HG03103 (cell line): ENCODE data around the gene TMEM92.
"Not testable (repeated sequence)": the region's sequence is repeated elsewhere in the genome, so short reads cannot be mapped to it uniquely, and the experiment has no call there.

Source experiments
- ATAC-seq: cut with Tn5 transposase; IDR thresholded peaks from one replicate; pipeline ENCODE4 v1.9.1; 2021; ENCODE audit warnings: low read depth; ENCODE audit not compliant: unreplicated experiment

TMEM92 gene

GRCh38 chr17:50297407-50297865 is 23.2 kb downstream of the TMEM92 start:
- ATAC-seq: no peak

GRCh38 chr17:50298018-50298417 is 23.8 kb downstream of the TMEM92 start:
- ATAC-seq: no peak

- no peak for ATAC-seq
Measured at GRCh38 chr17:50299776-50300175, 25.5 kb downstream of the TMEM92 start.

GRCh38 chr17:50300824-50301223 is 26.6 kb downstream of the TMEM92 start:
- ATAC-seq: not testable (repeated sequence)

GRCh38 chr17:50301891-50302584 is 27.8 kb downstream of the TMEM92 start:
- no peak for ATAC-seq

- no peak for ATAC-seq
Measured at GRCh38 chr17:50303051-50303450, 28.8 kb downstream of the TMEM92 start.

GRCh38 chr17:50303596-50303995 is 29.3 kb downstream of the TMEM92 start:
- no peak for ATAC-seq

GRCh38 chr17:50304781-50305404 is 30.6 kb downstream of the TMEM92 start:
- ATAC-seq: no peak

GRCh38 chr17:50307654-50308053 is 33.4 kb downstream of the TMEM92 start:
- ATAC-seq: no peak

- no peak for ATAC-seq
Measured at GRCh38 chr17:50308666-50309065, 34.4 kb downstream of the TMEM92 start.

- no peak for ATAC-seq
Measured at GRCh38 chr17:50310455-50311111, 36.3 kb downstream of the TMEM92 start.

GRCh38 chr17:50311112-50311460 is 36.8 kb downstream of the TMEM92 start:
- ATAC-seq: no peak

- ATAC-seq: no peak
Measured at GRCh38 chr17:50311483-50311882, 37.2 kb downstream of the TMEM92 start.

GRCh38 chr17:50312308-50312707 is 38.0 kb downstream of the TMEM92 start:
- ATAC-seq: no peak

- no peak for ATAC-seq
Measured at GRCh38 chr17:50314456-50315011, 40.3 kb downstream of the TMEM92 start.

- no peak for ATAC-seq
Measured at GRCh38 chr17:50316016-50316587, 41.8 kb downstream of the TMEM92 start.

GRCh38 chr17:50316660-50317059 is 42.4 kb downstream of the TMEM92 start:
- not testable (repeated sequence) for ATAC-seq

- no peak for ATAC-seq
Measured at GRCh38 chr17:50317121-50317520, 42.9 kb downstream of the TMEM92 start.

GRCh38 chr17:50318501-50319285 is 44.4 kb downstream of the TMEM92 start:
- ATAC-seq: no peak

- no peak for ATAC-seq
Measured at GRCh38 chr17:50319306-50320004, 45.2 kb downstream of the TMEM92 start.
